Kidney epithelial cell (primary cell): ENCODE data around the gene ZBTB33. TPM values are rescaled to one million over a fixed set of nuclear protein-coding genes. Genes with fewer than 3 reads are reported as not detected.

Experiments used
- DNase-seq: peaks from one replicate; pipeline ENCODE4 v3.0.0-alpha.2; 2010; ENCODE audit warnings: low read depth
- H3K27me3 ChIP-seq: 2 replicates; pipeline ENCODE4 v1.6.0; 2011; ENCODE audit warnings: low read length; ENCODE audit not compliant: control insufficient read depth, insufficient read depth
- H3K36me3 ChIP-seq: 2 replicates; pipeline ENCODE4 v1.5.1; 2011; ENCODE audit warnings: low read length; ENCODE audit not compliant: control insufficient read depth, insufficient read depth
- H3K4me3 ChIP-seq: 2 replicates; pipeline ENCODE4 v1.5.1; 2011; ENCODE audit warnings: low read depth, mild to moderate bottlenecking, control low read depth, low read length
- CTCF ChIP-seq: IDR thresholded peaks from 2 replicates; pipeline ENCODE4 v1.5.1; 2011; ENCODE audit warnings: mild to moderate bottlenecking, moderate library complexity, low read length, control low read depth, inconsistent platforms; ENCODE audit not compliant: insufficient read depth, poor library complexity, severe bottlenecking
- total RNA-seq: library from RNA; depleted of rRNA; stranded (reverse); fragments of >200 nt; gene quantifications from 2 replicates; pipeline ENCODE4 v1.2.3, GENCODE V29; 2015

ZBTB33 gene
- total RNA-seq, 1 donor from 2014 or later = 23.7 TPM

DNA sequence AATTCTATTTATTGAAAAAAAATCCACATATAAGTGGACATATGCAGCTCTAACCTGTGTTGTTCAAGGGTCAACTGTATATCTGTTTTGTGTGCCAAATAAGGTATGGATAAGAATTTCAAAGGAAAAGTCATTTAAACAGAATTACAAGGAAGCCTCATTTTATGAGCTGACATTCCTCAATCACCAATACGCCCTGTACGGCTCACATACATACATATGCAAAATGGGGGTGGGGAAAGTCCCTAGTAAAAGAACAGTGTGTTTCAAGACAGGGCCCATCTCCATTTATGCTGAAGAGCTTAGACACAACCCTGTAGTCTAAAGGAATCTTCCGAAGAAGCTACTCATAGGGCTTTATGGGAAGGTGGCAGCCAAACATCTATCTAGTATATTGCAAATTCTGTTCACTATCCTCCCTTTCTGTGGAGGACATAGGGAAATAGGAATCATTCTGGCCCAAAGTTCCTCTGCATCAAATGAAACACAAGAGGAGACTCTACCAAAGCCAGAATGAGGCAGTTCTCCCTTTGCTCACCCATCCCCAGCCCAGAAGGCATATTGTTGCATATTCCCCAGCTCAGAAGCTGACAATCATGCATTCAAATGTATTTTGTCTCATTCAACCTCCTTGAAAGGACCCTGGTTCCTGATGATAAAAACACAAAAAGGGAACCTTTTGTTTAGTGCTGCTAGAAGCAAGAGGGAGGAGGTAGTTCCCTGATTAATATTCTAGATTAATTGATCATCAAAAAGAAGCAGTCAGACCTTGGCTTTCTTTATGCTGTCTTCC is 13.7 kb upstream of the ZBTB33 start:
- H3K27me3 ChIP-seq = no peaks in the 10 kb centered on the region
- DNase-seq = no peak
- no peak overlapping the region for H3K4me3 ChIP-seq
- no peaks in the 10 kb centered on the region for H3K36me3 ChIP-seq
- no peak for TF ChIP-seq CTCF

DNA sequence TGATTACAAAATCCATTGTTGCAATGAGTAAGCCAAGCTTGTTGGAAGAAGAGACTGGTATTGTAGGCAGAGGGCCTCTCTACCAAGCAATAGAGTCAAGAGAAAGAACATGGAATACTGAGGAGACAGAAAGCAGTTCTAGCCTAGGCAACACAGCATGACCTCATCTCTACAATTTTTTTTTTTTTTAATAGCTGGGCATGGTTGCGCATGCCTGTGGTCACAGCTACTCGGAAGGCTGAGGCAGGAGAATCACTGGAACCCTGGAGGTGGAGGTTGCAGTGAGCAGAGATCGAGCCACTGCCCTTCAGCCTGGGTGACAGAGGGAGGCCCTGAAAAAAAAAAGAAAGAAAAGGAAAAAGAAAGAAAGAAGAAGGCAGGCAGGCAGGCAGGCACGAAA is 11.7 kb upstream of the ZBTB33 start:
- no peak for DNase-seq
- Histone ChIP-seq H3K27me3 (no peaks in the 10 kb centered on the region), H3K36me3 (no peaks in the 10 kb centered on the region), H3K4me3 (no peak overlapping the region)
- TF ChIP-seq CTCF = no peak

DNA sequence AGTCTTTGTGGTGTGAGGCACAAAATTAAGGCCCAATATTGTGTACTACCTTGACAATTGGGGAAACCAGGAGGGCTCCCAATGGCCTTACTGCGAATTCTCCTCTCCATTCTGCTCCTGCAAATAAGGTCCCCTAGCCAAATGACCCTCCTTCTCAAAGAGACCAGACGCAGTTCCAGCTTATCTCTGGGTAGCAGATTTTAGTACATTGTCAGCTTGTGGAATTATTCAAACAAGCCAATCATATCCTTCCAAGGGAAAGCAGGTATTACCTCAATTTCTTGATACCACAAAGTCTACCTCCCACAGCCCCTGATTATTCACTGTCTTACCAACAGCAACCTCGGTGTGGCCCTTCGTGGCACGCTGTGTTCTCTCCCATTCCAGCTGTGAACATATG is 7.8 kb upstream of the ZBTB33 start:
- no peak overlapping the region for H3K4me3 ChIP-seq
- H3K27me3 ChIP-seq = no peaks in the 10 kb centered on the region
- no peak for DNase-seq
- no peak for TF ChIP-seq CTCF
- H3K36me3 ChIP-seq = no peaks in the 10 kb centered on the region

DNA sequence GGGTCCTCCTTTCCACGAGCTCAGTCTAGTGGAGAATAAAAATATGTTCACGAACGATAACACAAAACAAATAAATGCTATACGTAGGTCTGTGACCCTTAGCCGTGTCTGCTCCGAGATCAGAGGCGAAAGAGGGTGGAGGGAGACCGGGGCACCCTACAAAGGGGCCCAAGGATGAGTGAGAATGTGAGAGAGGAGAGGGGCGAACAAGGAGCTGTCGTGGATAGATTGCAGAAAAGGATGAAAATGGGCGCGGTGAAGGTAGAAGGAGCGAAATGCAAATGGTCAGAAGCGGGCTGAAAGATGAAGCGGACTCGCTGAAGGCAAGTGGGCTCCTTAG is 6.2 kb upstream of the ZBTB33 start:
- TF ChIP-seq CTCF = no peak
- peak overlapping the region; percentile 62 for H3K4me3 ChIP-seq
- H3K27me3 ChIP-seq = no peaks in the 10 kb centered on the region
- H3K36me3 ChIP-seq = no peaks in the 10 kb centered on the region
- DNase-seq = no peak

- no peak for TF ChIP-seq CTCF
- Histone ChIP-seq H3K27me3 (no peaks in the 10 kb centered on the region), H3K4me3 (peak overlapping the region; percentile 62), H3K36me3 (no peaks in the 10 kb centered on the region)
- no peak for DNase-seq
These were observed 5.7 kb upstream of the ZBTB33 start for GRCh38 chrX:120244735-120245498.
